SK-N-SH treated with all-trans-retinoic acid at 6 μM for 48 hours (cell line): ENCODE measurements around the gene ANKRD44.

ENCODE experiments used
- ATAC-seq: fragments of 200-7000 bp; cut with Tn5 transposase; 3 replicates; pipeline ENCODE4 v1.9.1; 2020; ENCODE audit warnings: mild to moderate bottlenecking, moderate library complexity
- ARNTL ChIP-seq: fragments of 450-650 bp; formaldehyde crosslinking; IDR thresholded peaks from 2 replicates; pipeline ENCODE4 v1.5.0; 2020; ENCODE audit warnings: low read depth, mild to moderate bottlenecking, moderate library complexity, borderline replicate concordance
- BACH2 ChIP-seq: fragments of 250-450 bp; sonication (Bioruptor Pico); IDR thresholded peaks from 2 replicates; pipeline ENCODE4 v1.9.0; 2021; ENCODE audit warnings: mild to moderate bottlenecking, borderline replicate concordance
- CREB5 ChIP-seq: fragments of 250-450 bp; sonication (Bioruptor Pico); IDR thresholded peaks from 2 replicates; pipeline ENCODE4 v1.5.1; 2020; ENCODE audit warnings: low read depth, mild to moderate bottlenecking, moderate library complexity
- CSDC2 ChIP-seq: fragments of 250-450 bp; sonication (Bioruptor Pico); IDR thresholded peaks from 2 replicates; pipeline ENCODE4 v1.5.0; 2020; ENCODE audit warnings: mild to moderate bottlenecking, moderate library complexity
- CSRNP3 ChIP-seq: fragments of 250-450 bp; sonication (Bioruptor Pico); IDR thresholded peaks from 2 replicates; pipeline ENCODE4 v1.5.1; 2021; ENCODE audit warnings: mild to moderate bottlenecking, moderate library complexity
- ESRRG ChIP-seq: fragments of 250-450 bp; sonication (Bioruptor Pico); IDR thresholded peaks from 2 replicates; pipeline ENCODE4 v1.6.1; 2021; ENCODE audit warnings: mild to moderate bottlenecking
- GLIS3 ChIP-seq: fragments of 250-450 bp; sonication (Bioruptor Pico); IDR thresholded peaks from 2 replicates; pipeline ENCODE4 v1.5.0; 2020; ENCODE audit warnings: mild to moderate bottlenecking, moderate library complexity
- ISL1 ChIP-seq: fragments of 250-450 bp; sonication (Bioruptor Pico); IDR thresholded peaks from 2 replicates; pipeline ENCODE4 v2.1.2; 2022; ENCODE audit warnings: mild to moderate bottlenecking, moderate library complexity
- OSR1 ChIP-seq: fragments of 250-450 bp; sonication (Bioruptor Pico); IDR thresholded peaks from 2 replicates; pipeline ENCODE4 v1.8.0; 2022; ENCODE audit warnings: moderate library complexity, mild to moderate bottlenecking, inconsistent platforms
- PATZ1 ChIP-seq: fragments of 250-450 bp; sonication (Bioruptor Pico); IDR thresholded peaks from 2 replicates; pipeline ENCODE4 v1.8.0; 2020; ENCODE audit warnings: mild to moderate bottlenecking, moderate library complexity, borderline replicate concordance
- POU6F1 ChIP-seq: fragments of 250-450 bp; sonication (Bioruptor Pico); IDR thresholded peaks from 2 replicates; pipeline ENCODE4 v1.8.0; 2021; ENCODE audit warnings: low read depth, mild to moderate bottlenecking, moderate library complexity, borderline replicate concordance
- PPARA ChIP-seq: fragments of 250-450 bp; sonication (Bioruptor Pico); IDR thresholded peaks from 2 replicates; pipeline ENCODE4 v1.5.0; 2020; ENCODE audit warnings: mild to moderate bottlenecking, borderline replicate concordance
- RARB ChIP-seq: fragments of 250-450 bp; sonication (Bioruptor Pico); IDR thresholded peaks from 2 replicates; pipeline ENCODE4 v1.8.0; 2021; ENCODE audit warnings: mild to moderate bottlenecking, moderate library complexity
- SNAI2 ChIP-seq: fragments of 250-450 bp; sonication (Bioruptor Pico); IDR thresholded peaks from 2 replicates; pipeline ENCODE4 v1.5.0; 2020; ENCODE audit warnings: mild to moderate bottlenecking, moderate library complexity
- TCF4 ChIP-seq: fragments of 250-450 bp; sonication (Bioruptor Pico); IDR thresholded peaks from 2 replicates; pipeline ENCODE4 v1.8.0; 2021; ENCODE audit warnings: mild to moderate bottlenecking, moderate library complexity, borderline replicate concordance
- TOX ChIP-seq: fragments of 250-450 bp; sonication (Bioruptor Pico); IDR thresholded peaks from 2 replicates; pipeline ENCODE4 v1.8.0; 2021; ENCODE audit warnings: mild to moderate bottlenecking, moderate library complexity, borderline replicate concordance
- TSHZ2 ChIP-seq: fragments of 250-450 bp; sonication (Bioruptor Pico); IDR thresholded peaks from 2 replicates; pipeline ENCODE4 v1.5.0; 2020; ENCODE audit warnings: mild to moderate bottlenecking, moderate library complexity
- ZC3H10 ChIP-seq: fragments of 250-450 bp; sonication (Bioruptor Pico); IDR thresholded peaks from 2 replicates; pipeline ENCODE4 v1.5.1; 2021; ENCODE audit warnings: mild to moderate bottlenecking, moderate library complexity
- ZFP3 ChIP-seq: fragments of 250-450 bp; sonication (Bioruptor Pico); IDR thresholded peaks from 2 replicates; pipeline ENCODE4 v1.5.0; 2020; ENCODE audit warnings: mild to moderate bottlenecking, moderate library complexity
- ZFP30 ChIP-seq: fragments of 450-650 bp; formaldehyde crosslinking; IDR thresholded peaks from 2 replicates; pipeline ENCODE4 v1.5.0; 2022; ENCODE audit warnings: mild to moderate bottlenecking, moderate library complexity
- ZNF8 ChIP-seq: fragments of 450-650 bp; formaldehyde crosslinking; IDR thresholded peaks from 2 replicates; pipeline ENCODE4 v1.5.0; 2020; ENCODE audit warnings: mild to moderate bottlenecking, moderate library complexity

ANKRD44 gene

GRCh38 chr2:197174539-197175094 lies 136.0 kb downstream of the ANKRD44 start:
- ATAC-seq = peak; percentile 74
- TF ChIP-seq TCF4 (no peak), ISL1 (CRISPR knock-in tag) (no peak), ZC3H10 (CRISPR knock-in tag) (no peak), GLIS3 (CRISPR knock-in tag) (no peak), ARNTL (CRISPR knock-in tag) (no peak), POU6F1 (CRISPR knock-in tag) (no peak), PPARA (no peak), BACH2 (CRISPR knock-in tag) (no peak), ESRRG (no peak), CSRNP3 (CRISPR knock-in tag) (no peak), OSR1 (no peak), RARB (CRISPR knock-in tag) (no peak), TOX (CRISPR knock-in tag) (no peak)

- no peak for ATAC-seq
- TF ChIP-seq GLIS3 (CRISPR knock-in tag) = no peak
These were observed 139.0 kb downstream of the ANKRD44 start for GRCh38 chr2:197171582-197171981.

- ATAC-seq = no peak
- TF ChIP-seq ISL1 (CRISPR knock-in tag) (no peak), SNAI2 (CRISPR knock-in tag) (no peak), CSRNP3 (CRISPR knock-in tag) (no peak), ARNTL (CRISPR knock-in tag) (no peak), ZNF8 (CRISPR knock-in tag) (no peak), ZC3H10 (CRISPR knock-in tag) (no peak), PPARA (no peak), ZFP30 (CRISPR knock-in tag) (no peak)
These were observed 140.4 kb downstream of the ANKRD44 start for GRCh38 chr2:197170208-197170607.

GRCh38 chr2:197168705-197169104 lies 141.9 kb downstream of the ANKRD44 start:
- no peak for TF ChIP-seq ZC3H10 (CRISPR knock-in tag)
- TF ChIP-seq SNAI2 (CRISPR knock-in tag) = no peak
- TF ChIP-seq PATZ1 (CRISPR knock-in tag) = no peak
- no peak for TF ChIP-seq TSHZ2 (CRISPR knock-in tag)
- no peak for TF ChIP-seq CREB5 (CRISPR knock-in tag)
- no peak for TF ChIP-seq PPARA
- no peak for TF ChIP-seq ZNF8 (CRISPR knock-in tag)
- no peak for TF ChIP-seq CSDC2 (CRISPR knock-in tag)
- no peak for TF ChIP-seq ZFP3 (CRISPR knock-in tag)
- ATAC-seq = peak; percentile 98
